DOHH2 (cell line): Measurements from ENCODE around the gene NTF4.

Experiments used
- H3F3A ChIP-seq: fragments of 200-600 bp; sonication (generic), shearing (Covaris generic); 2 replicates; pipeline ENCODE4 v1.6.0; 2016; ENCODE audit warnings: antibody characterized with exemption, mild to moderate bottlenecking; ENCODE audit not compliant: control insufficient read depth, insufficient read depth
- H3K27ac ChIP-seq: fragments of 200-600 bp; sonication (generic); 2 replicates; pipeline ENCODE4 v1.5.1; 2014; ENCODE audit warnings: low read depth, mild to moderate bottlenecking, low read length, moderate library complexity
- H3K27me3 ChIP-seq: fragments of 200-600 bp; sonication (generic); 2 replicates; pipeline ENCODE4 v1.6.1; 2014; ENCODE audit warnings: mild to moderate bottlenecking, low read length, mixed read lengths; ENCODE audit not compliant: control insufficient read depth
- H3K36me3 ChIP-seq: fragments of 200-600 bp; sonication (generic); 2 replicates; pipeline ENCODE4 v1.6.1; 2014; ENCODE audit warnings: mild to moderate bottlenecking, low read length, moderate library complexity, mixed read lengths; ENCODE audit not compliant: control insufficient read depth
- H3K4me1 ChIP-seq: fragments of 200-600 bp; sonication (generic); 2 replicates; pipeline ENCODE4 v1.6.1; 2014; ENCODE audit warnings: mild to moderate bottlenecking, low read length, mixed read lengths; ENCODE audit not compliant: control insufficient read depth
- H3K4me2 ChIP-seq: fragments of 200-600 bp; sonication (generic); 2 replicates; pipeline ENCODE4 v1.6.0; 2014; ENCODE audit warnings: mild to moderate bottlenecking, low read length, moderate library complexity
- H3K4me3 ChIP-seq: fragments of 200-600 bp; sonication (generic); 2 replicates; pipeline ENCODE4 v1.5.1; 2014; ENCODE audit warnings: mild to moderate bottlenecking, low read length, mixed read lengths
- H3K79me2 ChIP-seq: fragments of 200-600 bp; sonication (generic); 2 replicates; pipeline ENCODE4 v1.6.1; 2014; ENCODE audit warnings: mild to moderate bottlenecking, low read length, mixed read lengths; ENCODE audit not compliant: control insufficient read depth
- H3K9me2 ChIP-seq: fragments of 200-600 bp; sonication (generic); replicated peaks from 2 replicates; pipeline ENCODE4 v1.6.1; 2014; ENCODE audit warnings: mild to moderate bottlenecking, low read length, mixed read lengths; ENCODE audit not compliant: control insufficient read depth
- H3K9me3 ChIP-seq: fragments of 200-600 bp; sonication (generic); 2 replicates; pipeline ENCODE4 v1.6.1; 2014; ENCODE audit warnings: antibody characterized with exemption, low read length, mixed read lengths; ENCODE audit not compliant: control insufficient read depth, insufficient read depth
- H4K20me1 ChIP-seq: fragments of 200-600 bp; sonication (generic); 2 replicates; pipeline ENCODE4 v1.6.0; 2014; ENCODE audit warnings: low read depth, mild to moderate bottlenecking, antibody characterized with exemption, low read length, moderate library complexity; ENCODE audit not compliant: control insufficient read depth, insufficient read depth
- EZH2phosphoT487 ChIP-seq: fragments of 200-600 bp; sonication (generic); IDR thresholded peaks from 2 replicates; pipeline ENCODE4 v1.6.1; 2017; ENCODE audit warnings: borderline replicate concordance, mild to moderate bottlenecking, antibody characterized with exemption, low read length, moderate library complexity, mixed read lengths
- TF ChIP-seq, protein P1 (sequence below): fragments of 200-600 bp; sonication (generic); IDR thresholded peaks from one replicate; pipeline ENCODE4 v1.5.1; 2014; ENCODE audit warnings: antibody characterized with exemption, mild to moderate bottlenecking, low read depth, low read length; ENCODE audit not compliant: poor library complexity, severe bottlenecking

The NTF4 gene

DNA sequence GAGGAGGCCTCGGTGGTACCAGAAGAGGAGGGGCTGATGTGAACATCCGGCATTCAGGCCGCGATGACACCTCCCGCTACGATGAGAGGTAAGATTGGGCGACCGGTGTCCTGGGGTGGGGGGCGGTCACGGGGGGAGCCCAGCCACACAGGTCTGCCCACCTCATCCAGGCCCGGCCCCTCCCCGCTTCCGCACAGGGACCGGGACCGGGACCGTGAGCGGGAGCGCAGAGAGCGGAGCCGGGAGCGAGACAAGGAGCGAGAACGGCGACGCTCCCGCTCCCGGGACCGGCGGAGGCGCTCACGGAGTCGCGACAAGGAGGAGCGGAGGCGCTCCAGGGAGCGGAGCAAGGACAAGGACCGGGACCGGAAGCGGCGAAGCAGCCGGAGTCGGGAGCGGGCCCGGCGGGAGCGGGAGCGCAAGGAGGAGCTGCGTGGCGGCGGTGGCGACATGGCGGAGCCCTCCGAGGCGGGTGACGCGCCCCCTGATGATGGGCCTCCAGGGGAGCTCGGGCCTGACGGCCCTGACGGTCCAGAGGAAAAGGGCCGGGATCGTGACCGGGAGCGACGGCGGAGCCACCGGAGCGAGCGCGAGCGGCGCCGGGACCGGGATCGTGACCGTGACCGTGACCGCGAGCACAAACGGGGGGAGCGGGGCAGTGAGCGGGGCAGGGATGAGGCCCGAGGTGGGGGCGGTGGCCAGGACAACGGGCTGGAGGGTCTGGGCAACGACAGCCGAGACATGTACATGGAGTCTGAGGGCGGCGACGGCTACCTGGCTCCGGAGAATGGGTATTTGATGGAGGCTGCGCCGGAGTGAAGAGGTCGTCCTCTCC, 43.2 kb upstream of the NTF4 start:
- Histone ChIP-seq H3K27ac (no peak overlapping the region), H3K9me2 (no peaks in the 10 kb centered on the region), H3K79me2 (no peaks in the 10 kb centered on the region), H3K4me2 (no peak overlapping the region), H3K27me3 (no peaks in the 10 kb centered on the region), H4K20me1 (peaks cover 15% of the 10 kb centered on the region), H3F3A (peaks cover 30% of the 10 kb centered on the region), H3K36me3 (peaks cover 68% of the 10 kb centered on the region), H3K4me3 (no peak overlapping the region), H3K9me3 (no peaks in the 10 kb centered on the region), H3K4me1 (no peaks in the 10 kb centered on the region)
- TF ChIP-seq, protein P1, sequence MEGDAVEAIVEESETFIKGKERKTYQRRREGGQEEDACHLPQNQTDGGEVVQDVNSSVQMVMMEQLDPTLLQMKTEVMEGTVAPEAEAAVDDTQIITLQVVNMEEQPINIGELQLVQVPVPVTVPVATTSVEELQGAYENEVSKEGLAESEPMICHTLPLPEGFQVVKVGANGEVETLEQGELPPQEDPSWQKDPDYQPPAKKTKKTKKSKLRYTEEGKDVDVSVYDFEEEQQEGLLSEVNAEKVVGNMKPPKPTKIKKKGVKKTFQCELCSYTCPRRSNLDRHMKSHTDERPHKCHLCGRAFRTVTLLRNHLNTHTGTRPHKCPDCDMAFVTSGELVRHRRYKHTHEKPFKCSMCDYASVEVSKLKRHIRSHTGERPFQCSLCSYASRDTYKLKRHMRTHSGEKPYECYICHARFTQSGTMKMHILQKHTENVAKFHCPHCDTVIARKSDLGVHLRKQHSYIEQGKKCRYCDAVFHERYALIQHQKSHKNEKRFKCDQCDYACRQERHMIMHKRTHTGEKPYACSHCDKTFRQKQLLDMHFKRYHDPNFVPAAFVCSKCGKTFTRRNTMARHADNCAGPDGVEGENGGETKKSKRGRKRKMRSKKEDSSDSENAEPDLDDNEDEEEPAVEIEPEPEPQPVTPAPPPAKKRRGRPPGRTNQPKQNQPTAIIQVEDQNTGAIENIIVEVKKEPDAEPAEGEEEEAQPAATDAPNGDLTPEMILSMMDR, result no peak
- no peak for TF ChIP-seq EZH2phosphoT487

DNA sequence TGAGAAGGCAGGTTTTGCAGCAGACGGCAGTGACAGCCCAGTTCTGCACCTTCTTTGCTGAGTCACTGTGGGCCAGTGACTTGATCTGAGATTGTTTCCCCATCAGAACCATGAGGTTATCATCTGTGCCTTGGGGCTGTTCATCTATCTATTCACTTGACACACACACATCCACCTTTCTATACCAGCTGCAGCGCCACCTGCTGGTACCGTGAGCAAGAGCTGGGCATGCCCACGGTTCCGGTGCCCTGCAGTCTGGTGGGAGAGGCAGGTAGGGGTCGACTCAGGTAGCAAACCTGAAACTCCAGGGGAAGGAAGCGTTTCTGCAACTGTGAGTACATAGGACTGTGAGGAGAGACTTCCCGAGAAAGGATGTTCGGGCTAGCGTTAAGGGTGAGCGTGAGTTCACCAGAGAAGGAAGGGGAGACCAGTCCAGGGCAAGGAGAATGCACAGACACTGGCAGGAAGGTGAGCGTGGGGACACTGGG, 42.1 kb upstream of the NTF4 start:
- H3K9me2 ChIP-seq, result no peaks in the 10 kb centered on the region
- H3K27me3 ChIP-seq, result no peaks in the 10 kb centered on the region
- H3K4me3 ChIP-seq, result no peak overlapping the region

DNA sequence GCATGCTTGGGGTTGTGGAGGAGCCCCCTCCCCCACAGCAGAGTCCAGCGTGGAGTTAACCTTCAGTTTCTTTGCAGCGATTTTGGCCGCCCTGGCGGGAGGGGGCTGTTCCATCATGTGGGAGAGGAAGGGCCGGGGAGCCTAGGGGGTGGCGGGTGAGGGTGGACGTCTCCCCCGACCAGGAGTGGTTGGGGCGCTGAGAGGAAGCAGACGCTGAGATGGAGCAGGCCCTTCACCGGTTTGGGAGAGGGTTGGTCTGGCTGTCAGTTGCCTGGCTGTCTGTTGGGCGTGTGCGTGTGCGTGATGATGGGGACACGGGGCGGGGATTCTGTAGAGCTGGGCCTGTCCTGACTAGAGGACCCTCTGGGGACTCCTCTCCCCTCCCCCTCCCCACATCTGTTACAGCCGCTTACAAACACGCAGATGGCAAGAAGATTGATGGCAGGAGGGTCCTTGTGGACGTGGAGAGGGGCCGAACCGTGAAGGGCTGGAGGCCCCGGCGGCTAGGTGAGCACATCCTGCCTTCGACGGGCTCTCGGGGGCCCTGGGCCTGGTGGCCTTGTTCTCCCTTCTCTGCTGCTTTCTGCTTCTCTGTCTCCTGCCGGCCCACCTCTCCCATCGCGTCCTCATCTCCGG, 39.7 kb upstream of the NTF4 start:
- Histone ChIP-seq H3K27ac (no peak overlapping the region), H3F3A (peaks cover 14% of the 10 kb centered on the region), H4K20me1 (peaks cover 15% of the 10 kb centered on the region), H3K27me3 (no peaks in the 10 kb centered on the region), H3K36me3 (peaks cover 96% of the 10 kb centered on the region), H3K4me1 (no peaks in the 10 kb centered on the region), H3K4me2 (no peak overlapping the region), H3K9me3 (no peaks in the 10 kb centered on the region), H3K79me2 (peaks cover 4% of the 10 kb centered on the region), H3K4me3 (no peak overlapping the region), H3K9me2 (no peaks in the 10 kb centered on the region)
- TF ChIP-seq, protein P1, result no peak
- TF ChIP-seq EZH2phosphoT487, result no peak

More for the DNA sequence above, 42.1 kb upstream of the NTF4 start:
- no peak for TF ChIP-seq EZH2phosphoT487
- TF ChIP-seq, protein P1, result peak; percentile 99
- no peaks in the 10 kb centered on the region for H3K79me2 ChIP-seq
- no peaks in the 10 kb centered on the region for H3K4me1 ChIP-seq
- H3K27ac ChIP-seq, result no peak overlapping the region
- H3K9me3 ChIP-seq, result no peaks in the 10 kb centered on the region
- peaks cover 78% of the 10 kb centered on the region for H3K36me3 ChIP-seq
- H3K4me2 ChIP-seq, result no peak overlapping the region
- H3F3A ChIP-seq, result peaks cover 30% of the 10 kb centered on the region
- peaks cover 15% of the 10 kb centered on the region for H4K20me1 ChIP-seq
